Fibroblast of lung (primary cell): ENCODE data around the gene PSMA4. TPM values are rescaled to one million over a fixed set of nuclear protein-coding genes. Genes with fewer than 3 reads are reported as not detected.

Experiments
- DNase-seq, 2 donors: peaks; one replicate each; pipeline versions ENCODE4 v3.0.0 to v3.0.0-alpha.2; 2010; ENCODE audit warnings: low read depth in 2 of 2
- H2AFZ ChIP-seq: 2 replicates; pipeline ENCODE4 v1.5.1; 2012; ENCODE audit warnings: low read length, control low read depth, inconsistent platforms
- H3K27ac ChIP-seq: 2 replicates; pipeline ENCODE4 v1.5.1; 2011; ENCODE audit warnings: low read length, control low read depth; ENCODE audit not compliant: insufficient read depth
- H3K27me3 ChIP-seq: 2 replicates; pipeline ENCODE4 v1.5.1; 2011; ENCODE audit warnings: mild to moderate bottlenecking, low read length; ENCODE audit not compliant: control insufficient read depth, insufficient read depth
- H3K36me3 ChIP-seq: 2 replicates; pipeline ENCODE4 v1.5.1; 2011; ENCODE audit warnings: low read length; ENCODE audit not compliant: control insufficient read depth, insufficient read depth
- H3K4me1 ChIP-seq: 2 replicates; pipeline ENCODE4 v1.5.1; 2011; ENCODE audit warnings: low read length; ENCODE audit not compliant: control insufficient read depth, insufficient read depth; ENCODE audit errors: extremely low read depth
- H3K4me2 ChIP-seq: 2 replicates; pipeline ENCODE4 v1.5.1; 2011; ENCODE audit warnings: low read length, control low read depth; ENCODE audit not compliant: insufficient read depth; ENCODE audit errors: extremely low read depth
- H3K4me3 ChIP-seq, 4 experiments: fragments of 200-600 bp in 1 of 4; sonication (generic) in 1 of 4; replicated peaks in 1 of 4; 2 replicates each; pipeline ENCODE4 v1.5.1; 2011 to 2016; ENCODE audit warnings: low read length in 4 of 4, low read depth in 3 of 4, mild to moderate bottlenecking in 3 of 4, control low read depth in 2 of 4, inconsistent platforms in 1 of 4, mixed read lengths in 1 of 4; ENCODE audit not compliant: insufficient read depth in 1 of 4; ENCODE audit errors: control extremely low read depth in 1 of 4
- H3K79me2 ChIP-seq: 2 replicates; pipeline ENCODE4 v1.5.1; 2012; ENCODE audit warnings: mild to moderate bottlenecking, low read length, inconsistent platforms; ENCODE audit not compliant: control insufficient read depth, insufficient read depth
- H3K9ac ChIP-seq: 2 replicates; pipeline ENCODE4 v1.5.1; 2011; ENCODE audit warnings: mild to moderate bottlenecking, low read length, control low read depth; ENCODE audit not compliant: insufficient read depth
- H3K9me3 ChIP-seq: 2 replicates; pipeline ENCODE4 v1.5.1; 2012; ENCODE audit warnings: low read depth, low read length; ENCODE audit not compliant: control insufficient read depth, insufficient read depth
- H4K20me1 ChIP-seq: 2 replicates; pipeline ENCODE4 v1.5.1; 2011; ENCODE audit warnings: low read length; ENCODE audit not compliant: control insufficient read depth, insufficient read depth; ENCODE audit errors: extremely low read depth
- EZH2 ChIP-seq: IDR thresholded peaks from 2 replicates; pipeline ENCODE4 v1.5.1; 2012; ENCODE audit warnings: low read length, control low read depth, mild to moderate bottlenecking; ENCODE audit errors: missing control alignments
- polyA plus RNA-seq, 2 donors: library from polyadenylated mRNA; depleted of rRNA in 1 of 2; stranded (reverse) in 1 of 2; unstranded in 1 of 2; fragments of >200 nt; gene quantifications; 2 replicates each; pipeline ENCODE4 v1.2.1, GENCODE V29; 2011 to 2012; ENCODE audit warnings: missing spikeins in 1 of 2
- total RNA-seq: library from RNA; depleted of rRNA; stranded (reverse); fragments of >200 nt; gene quantifications from 2 replicates; pipeline ENCODE4 v1.2.1, GENCODE V29; 2014
- TF ChIP-seq, protein P1 (sequence below), 2 donors: IDR thresholded peaks in 1 of 2; conservative IDR thresholded peaks in 1 of 2; 1 replicate in 1 of 2; 2 replicates in 1 of 2; pipeline ENCODE4 v1.5.1; 2011 to 2012; ENCODE audit warnings: low read length in 2 of 2, control low read depth in 1 of 2, inconsistent platforms in 1 of 2, low read depth in 1 of 2, mild to moderate bottlenecking in 1 of 2

Gene PSMA4
- total and polyA plus RNA-seq, 2 donors (not counting 1 experiment from before 2014, with no cell fraction given): 161 to 404 TPM

DNA sequence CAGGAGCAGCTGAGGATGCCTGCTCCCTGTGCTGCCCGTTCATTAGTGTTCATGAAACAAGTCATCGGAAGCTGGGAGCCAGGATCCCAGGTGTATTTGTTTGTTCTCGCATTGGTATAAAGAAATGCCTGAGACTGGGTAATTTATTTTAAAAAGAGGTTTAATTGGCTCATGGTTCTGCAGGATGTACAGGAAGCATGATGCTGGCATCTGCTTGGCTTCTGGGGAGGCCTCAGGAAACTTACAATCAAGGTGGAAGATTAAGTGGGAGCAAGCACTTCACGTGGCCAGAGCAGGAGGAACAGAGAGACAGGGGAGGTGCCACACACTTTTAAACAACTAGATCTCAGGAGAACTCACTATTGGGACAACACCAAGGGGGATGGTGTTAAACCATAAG, 38.4 kb upstream of the PSMA4 start:
- no peak overlapping the region for H3K9ac ChIP-seq
- no peak overlapping the region for H3K4me3 ChIP-seq
- no peaks in the 10 kb centered on the region for H3K79me2 ChIP-seq
- H3K36me3 ChIP-seq: no peaks in the 10 kb centered on the region
- no peak overlapping the region for H3K27ac ChIP-seq
- H3K27me3 ChIP-seq: no peaks in the 10 kb centered on the region
- H3K4me1 ChIP-seq: no peaks in the 10 kb centered on the region
- no peak for DNase-seq
- no peak overlapping the region for H2AFZ ChIP-seq
- no peak overlapping the region for H3K4me2 ChIP-seq
- TF ChIP-seq, protein P1, sequence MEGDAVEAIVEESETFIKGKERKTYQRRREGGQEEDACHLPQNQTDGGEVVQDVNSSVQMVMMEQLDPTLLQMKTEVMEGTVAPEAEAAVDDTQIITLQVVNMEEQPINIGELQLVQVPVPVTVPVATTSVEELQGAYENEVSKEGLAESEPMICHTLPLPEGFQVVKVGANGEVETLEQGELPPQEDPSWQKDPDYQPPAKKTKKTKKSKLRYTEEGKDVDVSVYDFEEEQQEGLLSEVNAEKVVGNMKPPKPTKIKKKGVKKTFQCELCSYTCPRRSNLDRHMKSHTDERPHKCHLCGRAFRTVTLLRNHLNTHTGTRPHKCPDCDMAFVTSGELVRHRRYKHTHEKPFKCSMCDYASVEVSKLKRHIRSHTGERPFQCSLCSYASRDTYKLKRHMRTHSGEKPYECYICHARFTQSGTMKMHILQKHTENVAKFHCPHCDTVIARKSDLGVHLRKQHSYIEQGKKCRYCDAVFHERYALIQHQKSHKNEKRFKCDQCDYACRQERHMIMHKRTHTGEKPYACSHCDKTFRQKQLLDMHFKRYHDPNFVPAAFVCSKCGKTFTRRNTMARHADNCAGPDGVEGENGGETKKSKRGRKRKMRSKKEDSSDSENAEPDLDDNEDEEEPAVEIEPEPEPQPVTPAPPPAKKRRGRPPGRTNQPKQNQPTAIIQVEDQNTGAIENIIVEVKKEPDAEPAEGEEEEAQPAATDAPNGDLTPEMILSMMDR (conservative IDR thresholded peaks at IDR 0.05 in 1 of 2, IDR thresholded peaks at IDR 0.05 in 1 of 2; ENCODE audit: low read depth in 1 of 2, low read length in 2 of 2): no peak
- TF ChIP-seq EZH2: no peak
- no peaks in the 10 kb centered on the region for H4K20me1 ChIP-seq
- no peaks in the 10 kb centered on the region for H3K9me3 ChIP-seq

DNA sequence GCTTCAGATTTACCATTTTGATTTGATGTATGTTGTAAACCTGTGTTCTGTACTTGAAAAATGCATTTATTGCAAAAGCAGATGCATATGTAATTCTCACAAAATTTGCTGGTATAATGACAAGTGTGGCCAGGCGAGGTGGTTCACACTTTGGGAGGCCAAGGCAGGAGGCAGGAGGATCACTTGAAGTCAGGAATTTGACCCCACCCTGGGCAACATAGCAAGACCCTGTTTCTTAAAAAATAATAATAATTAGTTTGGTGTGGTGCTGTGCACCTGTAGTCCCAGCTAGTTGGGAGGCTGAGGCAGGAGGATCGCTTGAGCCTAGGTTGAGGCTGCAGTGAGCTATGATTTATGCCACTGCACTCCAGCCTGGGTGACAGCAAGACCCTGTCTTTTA, 37.6 kb upstream of the PSMA4 start:
- no peak for TF ChIP-seq EZH2
- TF ChIP-seq, protein P1 (conservative IDR thresholded peaks at IDR 0.05 in 1 of 2, IDR thresholded peaks at IDR 0.05 in 1 of 2; ENCODE audit: low read depth in 1 of 2, low read length in 2 of 2): no peak
- Histone ChIP-seq H3K27ac (no peak overlapping the region), H3K9ac (no peak overlapping the region), H3K4me3 (no peak overlapping the region), H3K27me3 (no peaks in the 10 kb centered on the region), H4K20me1 (no peaks in the 10 kb centered on the region), H3K4me2 (no peak overlapping the region), H3K9me3 (no peaks in the 10 kb centered on the region), H3K79me2 (no peaks in the 10 kb centered on the region), H3K4me1 (no peaks in the 10 kb centered on the region), H3K36me3 (no peaks in the 10 kb centered on the region), H2AFZ (no peak overlapping the region)
- no peak for DNase-seq

DNA sequence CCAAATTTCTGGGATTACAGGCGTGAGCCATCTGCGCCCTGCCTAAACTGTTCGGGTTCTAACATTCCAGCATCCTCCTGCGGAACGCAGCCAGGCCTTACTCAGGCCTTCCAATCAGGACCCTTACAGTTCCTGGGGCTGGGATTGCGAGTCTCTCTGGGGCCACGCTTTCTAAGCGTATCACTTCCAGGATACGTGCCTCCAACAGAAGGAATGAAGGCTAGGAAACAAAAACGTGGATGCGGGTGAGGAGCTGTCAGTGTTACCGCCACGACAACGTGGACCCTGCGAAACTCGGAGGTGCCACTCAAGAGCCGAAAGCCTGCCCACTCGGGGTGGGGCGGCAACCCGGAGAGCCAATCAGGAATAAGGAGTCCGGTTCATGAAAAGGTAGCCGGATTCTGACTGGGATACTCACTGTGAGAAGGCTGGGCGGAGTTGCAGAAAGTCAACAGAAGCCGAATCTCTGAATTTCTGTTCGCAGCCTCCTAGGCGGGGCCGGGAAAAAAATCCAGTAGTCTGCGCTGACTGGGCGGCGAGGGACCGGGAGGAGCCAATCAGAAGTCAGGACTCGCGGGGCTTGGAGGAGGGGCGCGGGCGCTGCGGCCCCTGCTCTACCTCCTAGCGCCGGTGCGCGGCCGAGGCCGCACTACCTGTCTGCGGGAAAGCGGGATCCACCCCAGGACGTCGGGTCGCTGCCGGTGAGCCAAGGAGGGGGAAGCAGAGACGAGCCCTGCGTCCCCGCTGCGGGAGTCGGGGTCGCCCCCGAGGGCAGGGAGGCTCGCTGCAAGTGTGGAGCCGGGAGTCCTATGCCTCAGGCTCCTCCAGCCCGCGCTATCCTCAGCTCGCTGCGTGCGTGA, 33.0 kb upstream of the PSMA4 start, which contains the start of gene HYKK:
HYKK (plus strand) TSS at position 607 of the 860 bp plus-strand sequence. CDS start 5,512 bp downstream, outside the sequence.
- H3K27me3 ChIP-seq: no peaks in the 10 kb centered on the region
- no peaks in the 10 kb centered on the region for H4K20me1 ChIP-seq
- peak; percentile 96 to 97 for DNase-seq
- H3K9me3 ChIP-seq: no peaks in the 10 kb centered on the region
- peak within 1 kb of the TSS; percentile 45 for H3K27ac ChIP-seq
- TF ChIP-seq, protein P1 (conservative IDR thresholded peaks at IDR 0.05 in 1 of 2, IDR thresholded peaks at IDR 0.05 in 1 of 2; ENCODE audit: low read depth in 1 of 2, low read length in 2 of 2): no peak
- TF ChIP-seq EZH2: no peak
- H2AFZ ChIP-seq: peak within 1 kb of the TSS; percentile 98
- H3K36me3 ChIP-seq: no peaks in the 10 kb centered on the region
- H3K4me3 ChIP-seq: peak within 1 kb of the TSS; percentile 73 to 92 (median 85)
- H3K79me2 ChIP-seq: no peaks in the 10 kb centered on the region
- H3K4me1 ChIP-seq: no peaks in the 10 kb centered on the region
- peak within 1 kb of the TSS; percentile 95 for H3K4me2 ChIP-seq
- H3K9ac ChIP-seq: peak within 1 kb of the TSS; percentile 51
